Adrenal gland (tissue), 12 donors: ENCODE measurements around the gene LTBP2. TPM values are rescaled to one million over a fixed set of nuclear protein-coding genes. Genes with fewer than 3 reads are reported as not detected.

Source experiments
- DNase-seq, 7 donors: peaks; one replicate each; pipeline ENCODE4 v3.0.0-alpha.2; 2019 to 2020
- H3K27ac ChIP-seq, 5 donors: fragments of 200-600 bp; sonication (generic) in 4 of 5; 1 replicate in 3 of 5; 2 replicates in 2 of 5; pipeline versions ENCODE4 v1.5.1 to v1.8.0; 2016 to 2020; ENCODE audit warnings: mild to moderate bottlenecking in 1 of 5
- H3K27me3 ChIP-seq: fragments of 200-600 bp; 2 replicates; pipeline ENCODE4 v1.8.0; 2021
- H3K36me3 ChIP-seq, 2 donors: fragments of 200-600 bp; replicated peaks in 1 of 2; 1 replicate in 1 of 2; 2 replicates in 1 of 2; pipeline versions ENCODE4 v1.5.1 to v1.8.0; 2018 to 2022
- H3K4me1 ChIP-seq, 2 donors: fragments of 200-600 bp; replicated peaks in 1 of 2; 1 replicate in 1 of 2; 2 replicates in 1 of 2; pipeline versions ENCODE4 v1.5.1 to v1.8.0; 2018 to 2021
- H3K4me3 ChIP-seq, 4 donors: fragments of 200-600 bp; sonication (generic) in 3 of 4; one replicate each; pipeline ENCODE4 v1.5.1; 2016 to 2018
- H3K9me3 ChIP-seq, 3 donors: fragments of 200-600 bp; sonication (generic) in 1 of 3; replicated peaks in 1 of 3; 1 replicate in 2 of 3; 2 replicates in 1 of 3; pipeline versions ENCODE4 v1.5.1 to v1.8.0; 2016 to 2021
- CTCF ChIP-seq, 6 experiments: fragments of 450-650 bp in 4 of 6; fragments of 200-600 bp in 2 of 6; sonication (generic) in 1 of 6; IDR thresholded peaks; 1 replicate in 5 of 6; 2 replicates in 1 of 6; pipeline versions ENCODE4 v1.5.1 to v1.8.0; 2016 to 2021; ENCODE audit warnings: antibody characterized with exemption in 6 of 6, mild to moderate bottlenecking in 2 of 6, moderate library complexity in 1 of 6
- POLR2A ChIP-seq, 2 donors: fragments of 450-650 bp; IDR thresholded peaks; one replicate each; pipeline ENCODE4 v1.6.1; 2017; ENCODE audit warnings: antibody characterized with exemption in 2 of 2, mild to moderate bottlenecking in 2 of 2, moderate library complexity in 1 of 2
- WGBS, 4 donors: extraction: QIAGEN DNeasy Blood & Tissue Kit in 2 of 4; methylation state at CpG; one replicate each; pipeline versions ENCODE4 v1.1.5 to v1.1.7; 2013 to 2017; 5-methylcytosine and 5-hydroxymethylcytosine counted together
- intact Hi-C, 2 donors: fragments of 100-400 bp; cut with DNase I; formaldehyde crosslinking; loops; one replicate each; pipeline versions ENCODE4 v1.14.1 to v1.15.0; 2022 to 2023
- polyA plus RNA-seq, 3 donors: library from polyadenylated mRNA; stranded (reverse); fragments of 200-250 nt in 2 of 3; fragments of 350-450 nt in 1 of 3; fragmentation: Illumina TruSeq in 1 of 3; extraction: RNeasy Lipid Tissue Mini Kit (QIAGEN cat#74804) in 1 of 3; gene quantifications; one replicate each; pipeline ENCODE4 v1.2.3, GENCODE V29; 2013 to 2014
- total RNA-seq, 9 donors: library from RNA; depleted of rRNA in 4 of 9; stranded (reverse); fragments of >200 nt in 4 of 9; fragments of 120-200 nt in 1 of 9; fragmentation: NEBNext Ultra II Directional in 1 of 9; extraction: Animal tissue kit (Norgen Biotek cat#: 25700) in 1 of 9; gene quantifications; one replicate each; pipeline versions ENCODE4 v1.1.0 to v1.2.4, GENCODE V29; 2013 to 2023
- donor health status: healthy with polysubstance abuse.
- donor health status: Bipolar disorder and iron deficiency.
- donor health status: DM: yes; HTN: yes; CAD: no.
- donor health status: DM: no; HTN: no; CAD: no.
- donor health status: DM: no; HTN: no; CAD: no.
- donor health status: DM: yes; HTN: yes; CAD: no.

The LTBP2 gene
- total and polyA plus RNA-seq, 12 donors = 2.1 to 17.0 (median 6.2) TPM

- Histone ChIP-seq H3K27ac (no peak overlapping the region), H3K9me3 (no peaks in the 10 kb centered on the region), H3K4me3 (no peak overlapping the region), H3K27me3 (no peaks in the 10 kb centered on the region), H3K4me1 (no peaks in the 10 kb centered on the region), H3K36me3 (no peaks in the 10 kb centered on the region)
- intact Hi-C loops = no loop called here
- WGBS, 4 donors = 70 to 89% (median 72%) methylated on average over 5 to 10 of the region's 10 CpGs
- TF ChIP-seq CTCF (IDR thresholded peaks at IDR 0.05) (no peak), POLR2A (IDR thresholded peaks at IDR 0.05) (no peak)
- DNase-seq = peak in 2 of 7 donors; percentile 40 to 41
Measured at GRCh38 chr14:74510959-74511409, 101.1 kb downstream of the LTBP2 start.

GRCh38 chr14:74510223-74510931 is 101.7 kb downstream of the LTBP2 start:
- Histone ChIP-seq H3K4me1 (no peaks in the 10 kb centered on the region), H3K36me3 (no peaks in the 10 kb centered on the region), H3K27ac (no peak overlapping the region), H3K4me3 (no peak overlapping the region), H3K9me3 (no peaks in the 10 kb centered on the region), H3K27me3 (no peaks in the 10 kb centered on the region)
- intact Hi-C loops = no loop called here
- TF ChIP-seq CTCF (IDR thresholded peaks at IDR 0.05) = no peak
- no peak for TF ChIP-seq POLR2A (IDR thresholded peaks at IDR 0.05)
- 76 to 80% (median 80%) methylated on average over 13 to 21 of the region's 21 CpGs; no CpG with 5 or more reads in 1 of the 4 donors for WGBS, 4 donors
- no peak for DNase-seq

GRCh38 chr14:74509587-74510222 is 102.3 kb downstream of the LTBP2 start:
- WGBS, 4 donors = 89 to 94% (median 90%) methylated on average over 9 to 10 of the region's 10 CpGs
- DNase-seq = no peak
- intact Hi-C loops = loop anchor here in 1 of 2 donors (5.0 to 10.0 kb wide), 2 partner anchors 93 to 285 kb away; no protein-coding TSS in a partner anchor

More at GRCh38 chr14:74509587-74510222, 102.3 kb downstream of the LTBP2 start:
- H3K27ac ChIP-seq = no peak overlapping the region
- TF ChIP-seq CTCF (IDR thresholded peaks at IDR 0.05) = no peak
- TF ChIP-seq POLR2A (IDR thresholded peaks at IDR 0.05) = no peak
- no peaks in the 10 kb centered on the region for H3K36me3 ChIP-seq
- H3K4me1 ChIP-seq = no peaks in the 10 kb centered on the region
- no peaks in the 10 kb centered on the region for H3K27me3 ChIP-seq
- H3K9me3 ChIP-seq = no peaks in the 10 kb centered on the region
- H3K4me3 ChIP-seq = no peak overlapping the region
